T-helper 2 cell treated with Interferon-gamma antibody and Interleukin-4, amounts not matched to agents 100 ng/mL and 5 ng/mL, for 36 hours (primary cell): ENCODE measurements around the gene MCC. TPM values are rescaled to one million over a fixed set of nuclear protein-coding genes. Genes with fewer than 3 reads are reported as not detected.

Source experiments
- intact Hi-C: fragments of 100-400 bp; cut with micrococcal nuclease; formaldehyde crosslinking; loops from one replicate; pipeline ENCODE4 v1.15.1; 2023
- total RNA-seq: library from RNA; stranded (reverse); gene quantifications from 2 replicates; pipeline ENCODE4 v1.2.3, GENCODE V29; 2022

MCC gene
- total RNA-seq, 1 donor from 2014 or later: 3.2 TPM

DNA sequence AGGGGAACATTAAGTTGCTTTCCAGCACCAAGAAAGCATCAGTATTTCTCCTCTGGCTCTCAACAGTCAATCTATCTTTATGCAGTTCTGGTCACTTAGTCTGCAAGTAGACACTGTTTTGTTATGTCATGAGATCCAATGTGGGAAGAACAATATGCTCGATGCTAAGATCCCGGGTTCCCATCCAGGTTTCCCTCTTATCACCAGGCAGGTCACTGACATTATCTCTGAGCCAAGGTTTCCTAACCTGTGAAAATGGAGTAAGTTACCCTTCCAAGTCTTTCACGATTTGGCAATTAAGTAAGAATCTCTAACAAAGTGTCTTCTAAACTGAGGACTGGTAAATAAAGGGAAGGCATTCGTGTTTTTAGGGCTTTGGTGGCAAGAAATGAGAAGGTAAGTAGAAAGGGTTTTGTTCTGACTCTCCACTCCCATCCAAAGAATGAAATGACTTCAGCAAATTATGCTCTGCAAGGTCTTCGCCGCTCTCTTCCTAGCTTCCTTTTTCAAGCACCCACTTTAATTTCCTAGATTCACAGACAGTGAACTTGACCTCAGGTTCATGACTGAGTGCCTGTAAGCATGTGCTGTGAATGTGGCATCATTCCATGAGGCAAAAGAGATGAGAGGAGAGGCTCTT, 425.3 kb downstream of the MCC start:
- intact Hi-C loops: loop anchor here (5.0 kb wide), 2 partner anchors 41 to 66 kb away; no protein-coding TSS in a partner anchor

DNA sequence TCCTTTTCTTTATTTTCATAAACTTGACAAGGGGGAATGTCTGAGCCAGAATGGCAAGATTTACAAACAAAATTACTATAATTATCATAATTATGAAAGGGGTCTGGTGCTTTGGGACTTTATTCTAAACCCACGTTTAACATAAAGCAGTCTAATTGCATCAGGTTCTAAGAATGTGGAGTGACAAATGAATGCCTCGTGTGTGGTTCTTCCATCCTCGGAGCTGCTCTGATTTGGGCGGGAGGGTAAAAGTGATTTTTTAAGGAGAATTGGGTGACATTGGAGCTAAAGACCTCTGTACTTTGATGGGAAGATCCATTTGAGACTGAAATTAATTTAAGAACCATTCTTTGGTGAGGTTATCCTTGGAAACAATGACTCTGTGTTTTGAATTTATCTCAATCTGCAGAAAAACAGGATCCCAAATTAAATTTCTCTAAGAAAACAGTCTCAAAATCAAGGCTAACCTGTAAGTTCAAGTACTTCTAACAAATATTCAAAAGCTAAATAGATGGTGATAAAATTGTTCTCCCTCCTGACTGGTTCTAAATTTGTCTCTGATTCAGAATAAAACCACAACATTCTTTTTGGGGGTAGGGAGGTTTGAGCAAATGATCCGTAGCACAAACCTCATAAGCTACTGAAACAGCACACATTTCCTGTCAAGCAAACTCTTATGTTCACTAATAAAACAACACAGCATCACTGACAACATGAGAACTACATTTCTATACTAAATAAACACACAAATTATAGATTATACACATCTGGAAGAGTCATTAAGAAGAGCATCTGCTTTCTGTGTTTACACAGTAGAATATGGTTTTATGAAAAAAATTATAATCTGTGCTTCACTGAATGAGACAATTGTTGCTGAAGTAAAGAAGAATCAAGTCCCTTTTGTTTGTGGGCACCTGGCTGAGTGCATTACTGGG, 426.1 kb downstream of the MCC start:
- intact Hi-C loops: loop anchor here (5.0 kb wide), 2 partner anchors 40 to 65 kb away; no protein-coding TSS in a partner anchor

DNA sequence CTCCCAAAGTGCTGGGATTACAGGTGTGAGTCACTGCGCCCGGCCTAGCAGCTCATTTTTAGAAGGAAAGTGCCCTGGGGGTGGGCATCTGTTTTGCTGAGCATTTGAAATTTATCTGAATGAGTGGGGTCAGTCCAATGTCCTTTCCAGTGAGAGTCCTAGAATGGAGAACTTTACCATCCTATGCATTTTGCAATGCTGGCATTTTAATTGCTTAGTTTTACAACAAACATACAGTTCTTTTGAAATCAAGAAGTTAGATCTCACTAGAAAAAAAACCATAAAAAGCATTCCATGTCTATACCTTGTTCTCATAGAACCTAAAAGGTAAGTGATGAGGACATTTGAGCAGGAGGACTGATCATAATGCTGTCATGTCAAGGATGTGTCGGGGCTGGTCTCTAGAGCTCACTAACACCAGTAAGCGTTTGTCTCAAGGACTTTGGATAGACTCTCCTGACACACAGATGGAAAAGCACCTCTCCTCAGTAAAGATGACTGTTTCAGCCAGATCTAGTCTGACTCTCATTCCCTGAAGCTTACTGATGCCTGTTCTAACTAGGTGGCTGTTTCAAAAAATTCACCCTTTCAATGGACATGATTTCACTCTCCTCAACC, 427.7 kb downstream of the MCC start:
- intact Hi-C loops: loop anchor here (5.0 kb wide), 2 partner anchors 38 to 63 kb away; no protein-coding TSS in a partner anchor

DNA sequence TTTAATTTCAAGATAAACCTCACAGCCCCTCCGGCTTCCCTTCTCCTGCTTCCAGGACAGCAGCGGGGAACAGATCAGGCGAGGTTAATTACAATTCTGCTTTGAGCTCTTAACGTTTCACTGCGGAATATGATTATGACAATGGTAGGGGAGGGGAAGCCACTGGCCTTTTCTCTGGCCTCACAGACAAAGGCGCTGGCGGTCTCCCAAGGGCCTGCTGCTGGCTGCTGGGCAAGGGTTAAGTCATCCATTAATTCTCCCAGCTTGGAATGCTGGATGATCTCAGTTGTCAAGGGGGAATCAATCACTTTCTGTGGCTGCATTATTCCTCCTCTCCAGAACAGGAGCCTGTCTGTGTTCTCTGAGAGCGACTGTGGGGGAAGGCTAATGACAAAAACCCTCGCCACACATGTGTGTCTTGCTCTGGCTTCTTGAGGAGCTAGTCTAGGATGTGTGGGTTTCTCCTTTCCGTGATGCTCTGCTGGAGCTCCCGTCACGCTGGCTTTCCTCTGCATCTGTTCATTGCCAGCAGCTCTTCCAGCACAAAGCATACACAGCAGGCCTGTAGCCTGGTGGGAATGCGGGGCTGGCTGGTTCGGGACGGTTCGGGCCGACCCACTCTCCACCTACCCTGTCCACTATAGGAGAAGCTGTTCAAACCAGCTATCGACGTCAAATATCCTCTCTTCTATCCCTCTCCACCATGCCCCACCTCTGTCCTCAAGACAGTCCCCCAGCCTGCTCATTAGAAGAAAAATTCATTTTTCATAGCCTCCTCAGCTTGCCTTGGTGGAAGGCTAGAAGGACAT, 428.8 kb downstream of the MCC start:
- intact Hi-C loops: loop anchor here (5.0 kb wide), 2 partner anchors 37 to 62 kb away; no protein-coding TSS in a partner anchor

DNA sequence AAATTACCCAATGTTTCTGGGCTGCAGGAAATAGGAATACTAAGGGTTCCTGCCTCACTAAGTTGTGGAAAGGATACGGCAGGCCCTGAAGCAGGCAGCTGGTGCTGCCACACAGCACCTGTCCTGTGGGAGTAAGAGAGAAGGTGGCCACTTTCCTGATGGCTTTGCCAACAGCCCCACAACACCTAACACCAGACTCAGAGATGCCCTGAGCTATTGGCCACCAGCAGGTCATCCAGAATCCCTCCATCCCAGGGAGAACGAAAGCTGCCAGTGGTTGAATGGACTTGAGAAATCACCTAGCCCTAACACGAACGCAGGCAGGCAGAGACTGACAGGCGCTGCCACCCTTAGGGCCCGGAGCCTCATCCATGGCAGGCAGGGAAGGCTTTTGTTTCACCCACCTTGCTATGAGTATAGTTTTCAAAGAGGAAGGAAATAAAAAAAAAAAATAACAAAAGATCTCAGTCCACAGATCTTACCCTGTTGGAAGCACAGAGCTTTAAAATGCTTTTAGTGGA, 429.5 kb downstream of the MCC start:
- intact Hi-C loops: no loop called here

DNA sequence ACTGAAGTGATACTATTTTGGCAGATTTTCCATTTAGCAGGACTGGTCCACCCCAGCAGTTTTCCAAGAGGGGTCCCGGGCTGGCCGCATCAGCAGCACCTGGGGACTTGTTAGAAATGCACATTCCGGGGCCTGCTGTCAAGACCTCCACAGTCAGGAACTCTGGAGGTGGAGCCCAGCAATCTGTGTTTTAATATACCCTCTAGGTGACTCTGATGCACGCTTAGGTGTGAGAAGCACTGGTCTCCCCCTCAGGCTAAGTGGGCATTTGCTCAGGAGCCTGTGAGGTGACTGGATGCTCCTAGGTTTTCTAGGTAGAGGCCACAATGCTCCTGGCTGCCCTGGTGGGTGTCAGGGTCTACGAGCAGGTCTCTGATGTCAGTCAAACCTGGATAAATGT, 430.0 kb downstream of the MCC start:
- intact Hi-C loops: no loop called here

DNA sequence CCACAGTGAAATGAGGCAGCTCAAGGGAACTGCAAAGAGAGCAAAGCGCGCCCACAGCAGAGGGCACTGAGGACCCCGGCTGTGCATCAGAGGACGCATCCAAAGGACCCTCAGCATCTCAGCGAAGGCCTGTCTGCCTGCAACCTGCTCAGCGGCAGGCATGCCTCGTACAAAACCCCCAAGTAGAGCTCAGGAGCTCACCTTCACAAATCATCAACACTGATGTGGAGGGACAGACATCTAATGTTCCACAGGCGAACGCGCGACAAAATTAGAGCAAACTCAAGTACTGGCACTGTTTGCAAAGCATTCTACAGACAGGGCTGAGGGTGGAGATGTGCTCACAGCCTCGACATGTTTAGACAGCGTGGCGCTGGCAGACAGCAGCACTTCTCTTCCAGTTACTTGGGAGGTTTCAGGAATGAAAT, 430.7 kb downstream of the MCC start:
- intact Hi-C loops: no loop called here

DNA sequence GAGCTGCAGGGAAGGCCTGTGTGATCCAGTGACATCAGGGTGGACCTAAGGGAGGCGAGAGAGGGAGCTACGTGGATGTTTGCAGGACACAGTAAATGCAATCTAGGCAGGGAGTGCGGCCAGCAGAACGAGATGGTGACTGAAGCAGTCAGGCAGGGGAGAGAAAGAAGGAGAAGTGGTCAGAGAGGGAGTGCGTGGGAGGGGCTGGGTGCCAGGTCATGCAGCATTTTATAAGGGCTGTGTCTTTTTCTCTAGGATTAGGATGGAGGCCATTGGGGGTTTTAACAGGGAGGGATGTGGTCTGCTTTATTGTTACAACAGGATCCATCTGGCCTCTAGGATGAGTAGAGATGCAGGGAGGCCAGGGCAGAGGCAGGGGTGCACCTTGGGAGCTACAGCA, 431.3 kb downstream of the MCC start:
- intact Hi-C loops: no loop called here

DNA sequence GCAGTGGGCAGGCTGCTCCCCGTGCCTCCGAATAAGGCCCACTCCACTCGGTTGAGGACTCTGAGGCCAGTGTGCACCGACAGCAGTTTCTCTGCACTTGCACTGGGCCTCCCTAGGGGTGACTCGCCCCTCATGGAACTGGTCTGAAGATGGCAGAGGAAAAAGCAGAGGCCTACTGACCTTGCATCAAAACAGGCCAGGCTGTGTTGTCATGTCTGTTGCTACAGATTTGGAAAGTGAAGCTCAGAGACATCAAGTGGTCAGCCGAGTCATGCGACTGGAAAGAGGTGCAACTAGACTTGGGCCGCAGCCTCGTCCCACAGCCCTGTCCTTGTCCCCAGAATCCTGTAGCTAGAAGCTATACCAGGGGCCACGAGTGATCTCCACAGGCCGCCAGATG, 433.4 kb downstream of the MCC start:
- intact Hi-C loops: no loop called here

DNA sequence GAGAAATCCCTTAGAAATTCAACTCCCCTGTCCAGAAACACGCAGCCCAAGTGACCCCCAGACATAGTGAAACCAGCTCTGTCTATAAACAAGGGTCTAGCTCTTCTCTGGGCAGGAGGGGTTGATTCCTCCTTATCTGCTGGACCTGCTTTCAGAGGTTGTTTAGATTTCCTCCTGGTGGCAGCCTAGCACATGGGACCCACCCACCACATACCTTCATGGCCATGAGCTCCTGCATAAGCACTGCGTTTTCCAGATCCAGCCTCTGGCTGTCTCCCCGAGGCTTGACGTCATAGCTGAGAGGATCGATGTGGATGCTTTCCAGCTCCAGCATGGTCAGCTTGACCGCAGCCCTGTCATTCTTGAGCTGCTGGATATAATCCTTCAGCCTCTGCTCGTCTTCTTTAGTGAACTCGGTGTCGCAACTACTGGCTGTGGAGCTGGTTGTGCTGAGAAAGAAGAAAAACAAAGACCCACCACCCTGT, 434.7 kb downstream of the MCC start:
- intact Hi-C loops: no loop called here

DNA sequence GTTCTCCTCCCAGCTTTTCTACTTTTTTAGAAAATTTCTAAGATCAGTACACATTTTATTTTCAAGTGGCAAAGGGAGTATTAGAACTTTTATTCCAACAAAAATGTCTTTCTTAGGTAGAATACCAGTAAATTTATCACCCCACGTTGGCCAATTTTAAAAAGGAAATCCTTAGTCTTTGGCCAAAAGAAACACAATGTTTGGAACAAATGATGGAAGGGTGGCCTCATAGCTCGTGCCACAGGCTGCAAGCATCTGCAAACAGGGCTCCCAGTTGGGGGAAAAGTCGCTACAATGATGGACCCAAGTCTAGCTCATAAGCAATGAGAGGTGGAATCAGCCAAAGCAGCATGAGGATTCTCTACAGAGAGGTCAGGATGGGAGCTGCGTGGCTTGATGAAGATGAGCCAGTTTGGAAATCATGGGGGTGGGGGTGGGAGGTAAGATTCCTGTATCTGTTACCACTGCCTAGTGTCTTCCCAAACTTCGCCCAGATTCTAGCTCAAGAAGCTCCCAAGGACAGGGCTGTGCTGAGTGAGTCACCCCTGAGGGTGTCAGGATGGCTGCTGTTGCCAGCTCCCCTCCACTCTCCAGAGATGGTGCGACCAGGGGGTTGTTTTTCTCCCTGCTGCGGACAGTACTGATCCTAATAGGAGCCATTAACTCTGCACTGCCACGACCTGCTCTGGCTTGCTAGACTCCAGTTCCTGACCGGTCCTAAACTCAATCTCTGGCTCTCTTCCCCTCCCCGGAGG, 436.0 kb downstream of the MCC start:
- intact Hi-C loops: no loop called here

DNA sequence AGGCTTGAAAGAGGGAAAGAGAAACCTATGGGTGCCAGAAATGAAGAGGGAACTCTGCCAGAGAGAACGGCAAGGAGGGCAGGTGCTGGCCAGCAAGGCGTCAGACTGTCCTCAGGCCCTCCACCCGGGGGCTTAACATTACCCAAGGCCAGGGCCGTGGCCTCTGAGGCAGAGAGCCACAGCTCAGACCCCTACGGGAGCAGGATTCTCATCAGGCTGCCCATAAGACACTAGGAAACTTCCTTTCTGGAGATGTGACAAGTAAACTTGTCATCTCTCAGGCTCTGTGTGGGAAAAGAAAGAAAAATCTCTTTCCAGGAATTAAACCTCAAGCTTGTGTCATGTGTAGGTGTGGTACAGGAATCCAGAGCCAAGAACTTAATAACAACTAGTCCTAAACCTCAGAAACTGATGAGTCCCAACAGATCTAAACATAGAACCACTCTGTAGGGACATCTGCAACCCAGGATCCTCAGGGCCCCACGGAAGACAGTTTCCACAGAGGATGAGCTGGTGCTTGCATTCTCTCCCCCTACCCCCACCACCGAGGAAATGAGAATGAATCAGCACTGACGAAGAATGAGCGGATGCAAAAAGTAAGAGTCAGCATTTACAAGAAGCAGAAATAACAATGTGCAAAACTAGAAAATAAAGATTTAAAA, 437.4 kb downstream of the MCC start:
- intact Hi-C loops: no loop called here

DNA sequence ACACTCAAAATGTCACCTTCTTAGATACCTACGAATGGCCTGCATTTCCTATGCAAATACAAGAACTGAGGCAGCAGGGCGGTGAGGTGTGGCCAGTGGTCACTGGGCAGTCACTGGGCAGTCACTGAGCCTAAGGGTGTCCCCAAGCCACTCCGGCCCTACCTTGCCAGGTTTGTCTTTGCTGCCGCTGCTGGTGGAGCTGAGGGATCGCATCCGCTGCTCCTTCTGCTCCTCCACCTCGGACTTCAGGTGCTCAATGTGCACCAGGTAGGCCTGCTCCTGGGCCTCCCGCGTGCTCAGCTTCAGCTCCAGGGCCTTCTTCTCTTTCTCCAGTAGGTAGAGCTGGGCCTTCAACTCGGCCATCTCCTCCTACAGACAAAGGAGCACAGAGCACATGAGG, 439.3 kb downstream of the MCC start:
- intact Hi-C loops: no loop called here

DNA sequence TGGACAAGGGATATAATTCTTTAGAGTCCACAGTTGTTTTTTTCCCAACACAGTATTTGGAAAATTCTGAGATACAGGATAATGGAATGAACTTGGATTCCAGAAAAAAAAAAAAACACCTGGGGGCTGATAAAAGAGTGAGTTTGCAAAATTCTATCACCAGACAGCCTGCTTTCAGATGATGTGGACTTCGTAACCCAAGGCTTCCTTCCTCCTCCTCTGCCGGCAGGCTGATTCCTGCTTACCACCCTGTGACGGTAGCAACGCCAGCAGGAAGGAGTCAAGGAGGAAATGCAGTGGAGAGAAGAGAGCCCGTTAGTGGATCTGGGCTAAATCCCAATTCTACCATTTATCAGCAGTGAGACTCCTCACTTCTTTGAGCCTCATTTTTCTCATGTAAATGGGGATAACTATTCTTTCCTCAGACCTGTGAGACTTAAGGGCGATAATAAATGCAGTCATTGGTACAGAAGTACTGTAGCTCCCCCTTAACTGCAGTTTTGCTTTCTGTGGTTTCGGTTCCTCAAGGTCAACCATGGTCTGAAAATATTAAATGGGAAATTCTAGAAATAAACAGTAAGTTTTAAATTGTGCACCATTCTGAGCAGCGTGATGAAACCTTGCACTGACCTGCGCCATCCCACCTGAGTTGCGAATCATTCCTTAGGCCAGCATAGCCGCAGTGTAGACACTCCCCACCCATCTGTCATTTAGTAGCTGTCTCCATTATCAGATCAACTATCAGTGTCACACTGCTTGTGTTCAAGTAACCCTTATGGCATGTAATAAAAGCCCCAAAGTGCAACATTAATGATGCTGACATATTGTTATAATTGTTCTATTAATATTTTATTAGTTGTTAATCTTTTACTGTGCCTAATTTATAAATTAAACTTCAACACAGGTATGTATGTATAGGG, 440.3 kb downstream of the MCC start:
- intact Hi-C loops: no loop called here

DNA sequence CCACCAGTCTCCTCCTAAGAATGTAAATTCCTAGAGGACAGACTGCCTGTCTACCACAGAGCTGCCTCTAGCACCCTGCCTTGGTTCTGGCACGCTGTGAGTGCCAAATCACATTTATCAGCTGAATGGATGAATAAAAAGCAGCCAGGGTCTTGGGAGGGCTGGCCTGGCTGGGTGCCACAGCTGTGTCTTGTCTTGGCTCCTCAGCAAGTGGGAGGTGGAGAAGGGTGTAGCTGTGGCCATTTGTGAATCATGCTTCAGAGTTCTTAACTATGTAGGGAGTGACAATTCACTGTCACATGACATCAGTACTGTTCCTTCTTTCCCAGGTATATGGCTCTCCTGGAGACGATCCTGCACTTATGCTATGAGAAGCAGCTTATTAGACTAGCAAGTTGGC, 441.0 kb downstream of the MCC start:
- intact Hi-C loops: no loop called here

DNA sequence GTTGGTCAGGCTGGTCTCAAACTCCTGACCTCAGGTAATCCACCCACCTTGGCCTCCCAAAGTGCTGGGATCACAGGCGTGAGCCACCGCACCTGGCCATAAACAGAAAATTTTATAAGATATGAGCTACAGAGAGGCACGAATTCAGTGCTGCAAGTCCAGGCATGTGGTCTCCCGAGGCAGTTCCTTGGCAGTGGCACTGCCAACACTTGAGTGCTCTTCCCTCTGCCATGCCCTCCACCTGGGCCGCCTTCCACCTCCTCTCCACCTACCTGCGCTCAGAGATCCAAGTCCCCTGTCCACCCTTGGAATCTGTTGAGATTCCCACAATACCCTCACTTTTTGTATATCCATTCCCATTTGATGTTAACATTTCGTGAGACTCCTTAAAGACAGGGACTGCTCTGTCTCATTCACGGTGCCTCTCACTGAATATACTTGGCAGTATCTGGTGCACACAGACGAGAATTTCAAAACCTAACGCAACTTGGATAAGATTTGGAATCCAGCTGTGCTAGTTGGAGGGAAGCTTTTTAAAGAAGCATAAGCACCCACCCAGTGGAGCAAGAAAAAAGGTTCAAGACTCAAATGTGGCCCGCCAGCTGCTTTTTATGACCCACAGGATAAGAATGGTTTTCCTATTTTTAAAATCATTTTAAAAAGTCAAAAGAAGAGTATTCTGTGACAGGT, 443.3 kb downstream of the MCC start:
- intact Hi-C loops: no loop called here

DNA sequence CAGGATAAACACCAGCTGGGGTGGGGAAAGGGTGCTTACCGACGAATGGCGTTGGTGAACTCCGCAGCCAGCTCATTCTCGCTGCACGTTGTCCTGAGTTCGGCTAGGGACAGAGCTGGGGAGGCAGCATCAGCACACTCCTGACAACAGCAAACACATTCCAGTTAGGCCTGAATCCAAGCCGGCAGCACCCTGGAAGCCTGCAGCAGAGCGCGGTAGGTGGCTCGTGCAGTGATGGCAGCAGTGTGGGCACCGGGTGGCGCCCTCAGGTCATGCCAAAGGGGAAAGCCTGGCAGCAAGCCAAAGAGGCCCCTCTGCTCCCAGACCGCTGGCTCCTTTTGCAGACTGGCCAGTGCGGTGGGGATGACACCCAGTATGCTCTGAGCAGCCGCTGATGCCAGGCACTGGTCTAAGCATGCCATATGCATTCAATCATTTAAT, 444.7 kb downstream of the MCC start:
- intact Hi-C loops: no loop called here
